Lung microvascular endothelial cell (primary cell): ENCODE measurements around the gene RTP3. TPM values are rescaled to one million over a fixed set of nuclear protein-coding genes. Genes with fewer than 3 reads are reported as not detected.
"Not testable (repeated sequence)": the region's sequence is repeated elsewhere in the genome, so short reads cannot be mapped to it uniquely, and the experiment has no call there.

Experiments
- DNase-seq, 2 donors: peaks; one replicate each; pipeline versions ENCODE4 v3.0.0 to v3.0.0-alpha.2; 2010; ENCODE audit warnings: low read depth in 2 of 2
- total RNA-seq: library from RNA; depleted of rRNA; stranded (reverse); fragments of >200 nt; gene quantifications from 2 replicates; pipeline ENCODE4 v1.2.1, GENCODE V29; 2014

The RTP3 gene
- total RNA-seq, 1 donor from 2014 or later, result not detected

DNA sequence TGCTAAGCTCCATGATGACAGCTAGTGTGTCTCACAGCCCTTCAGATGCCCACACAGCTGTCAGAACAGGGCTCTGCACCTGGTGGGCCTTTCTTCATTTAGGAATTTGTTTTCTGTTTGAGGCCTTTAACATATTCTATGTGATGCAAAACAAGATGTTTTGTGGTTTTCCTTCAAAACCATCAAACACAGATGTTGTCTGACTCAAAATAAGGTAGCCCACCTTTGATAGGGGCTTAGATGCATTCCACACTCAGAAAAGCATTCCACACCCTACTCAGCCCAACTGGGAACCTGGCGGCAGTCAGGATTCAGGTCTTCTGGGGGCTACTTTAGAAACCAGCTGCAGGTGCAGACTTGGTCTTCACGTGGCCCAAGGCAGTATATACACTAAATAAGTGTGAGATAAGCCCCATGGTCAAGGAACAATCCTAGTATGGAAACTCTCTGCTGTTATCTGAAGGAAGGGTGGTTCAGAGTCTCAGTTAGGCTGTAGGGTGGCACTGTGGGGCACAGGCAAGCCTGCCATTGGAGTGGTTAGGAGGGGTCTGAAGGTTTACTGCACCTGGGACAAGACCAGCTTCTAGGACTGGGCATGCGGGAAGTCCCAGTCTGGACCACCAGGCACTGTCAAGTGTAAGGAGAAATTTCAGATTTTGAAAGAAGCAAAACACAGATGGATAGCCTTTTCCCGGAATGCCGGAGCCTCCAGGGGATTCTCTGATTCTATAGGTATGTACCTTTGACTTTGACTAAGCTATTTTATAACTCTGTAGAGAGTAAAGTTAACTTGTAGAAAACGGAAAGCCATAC is 48.2 kb downstream of the RTP3 start:
- no peak for DNase-seq

DNA sequence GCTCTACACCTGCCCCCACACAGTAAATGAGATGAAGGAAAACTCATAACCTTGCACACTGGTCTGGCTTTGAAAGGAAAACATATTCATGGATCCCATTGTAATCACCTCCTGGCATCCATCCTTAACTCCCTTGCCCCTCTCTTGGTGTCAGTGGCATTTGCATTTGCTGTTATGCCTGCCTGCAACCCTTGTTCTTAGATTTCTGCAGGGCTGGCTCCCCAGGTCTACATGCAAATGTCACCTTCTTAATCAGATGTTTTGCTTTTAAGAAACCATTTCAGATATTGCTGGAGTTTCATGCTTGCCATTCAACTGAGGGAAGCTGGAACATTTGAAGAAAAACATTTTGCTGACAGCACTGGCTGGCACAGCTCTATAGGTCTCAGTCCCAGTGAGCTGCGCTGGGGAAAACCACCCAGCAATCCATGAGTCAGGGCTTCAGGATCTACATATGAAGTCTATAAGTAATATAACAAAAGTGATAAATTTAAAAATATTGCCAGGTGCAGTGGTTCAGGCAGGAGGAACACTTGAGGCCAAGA is 49.2 kb downstream of the RTP3 start:
- no peak for DNase-seq

DNA sequence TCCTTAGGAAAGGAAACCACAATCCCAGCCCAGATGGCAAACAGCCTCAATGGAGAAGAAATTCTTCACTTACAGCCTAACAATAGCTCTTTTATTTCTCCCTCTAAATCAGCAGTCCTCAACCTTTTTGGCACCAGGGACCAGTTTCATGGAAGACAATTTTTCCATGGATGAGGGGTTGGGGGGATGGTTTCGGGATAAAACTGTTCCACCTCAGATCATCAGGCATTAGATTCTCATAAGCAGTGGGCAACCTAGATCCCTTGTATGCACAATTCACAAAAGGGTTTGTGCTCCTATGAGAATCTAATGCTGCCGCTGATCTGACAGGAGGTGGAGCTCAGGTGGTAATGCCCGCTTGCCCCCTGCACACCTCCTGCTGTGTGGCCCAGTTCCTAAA is 50.8 kb downstream of the RTP3 start:
- DNase-seq, result not testable (repeated sequence)

DNA sequence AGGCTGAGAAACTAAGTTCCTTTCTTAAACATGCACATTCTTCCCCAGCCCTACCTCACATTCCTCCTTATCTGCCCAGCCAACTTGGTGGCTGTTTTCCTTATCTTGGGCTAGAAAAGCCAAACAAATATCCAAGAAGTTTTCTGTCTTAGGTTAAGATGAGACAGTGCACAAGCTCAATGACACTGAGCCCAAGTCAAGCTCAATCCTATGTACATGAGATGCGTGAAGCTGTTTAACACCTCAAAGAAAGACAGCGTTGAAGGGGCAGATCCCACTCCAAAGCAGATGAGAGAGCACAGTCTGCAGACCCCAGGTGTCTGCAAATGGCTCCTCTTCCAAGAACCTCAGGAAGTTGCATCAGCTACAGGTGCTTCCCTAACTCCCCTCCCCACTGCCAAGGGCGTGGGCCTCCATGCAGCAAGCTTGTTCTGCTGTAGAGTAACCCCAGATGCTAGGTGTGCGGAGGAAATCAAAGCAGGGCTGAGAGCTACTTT is 51.7 kb downstream of the RTP3 start:
- no peak for DNase-seq

DNA sequence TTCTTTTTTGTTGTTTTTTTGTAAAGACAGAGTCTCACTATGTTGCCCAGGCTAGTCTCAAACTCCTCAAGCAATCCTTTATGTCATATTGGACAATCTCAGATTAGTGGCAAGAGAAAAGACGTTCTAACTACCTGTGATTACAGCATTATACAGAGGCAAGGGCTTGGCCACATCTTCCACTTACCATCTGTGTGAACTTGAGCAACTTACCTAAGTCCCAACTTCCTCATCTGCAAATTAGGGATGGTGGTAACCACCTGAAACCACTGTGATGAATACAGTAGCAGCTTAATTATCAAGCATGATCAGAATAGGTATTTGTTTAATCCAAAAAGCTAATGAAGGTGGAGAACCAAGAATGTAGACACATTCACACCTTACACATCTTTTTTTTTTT is 52.2 kb downstream of the RTP3 start:
- no peak for DNase-seq

Other genes with a start within 250 kb of the RTP3 start
- not detected in 2 replicates for gene CCR2, start 143.9 kb upstream of the RTP3 start, total RNA-seq
- not detected in 2 replicates for gene CCR5, start 127.0 kb upstream of the RTP3 start, total RNA-seq
- gene CCRL2, start 90.7 kb upstream of the RTP3 start, total RNA-seq, result 0.40 and 2.6 TPM in 2 replicates
- gene LTF, start 33.1 kb upstream of the RTP3 start, total RNA-seq, result under 0.01 and 0.22 TPM in 2 replicates
- gene LRRC2, start 68.3 kb downstream of the RTP3 start, total RNA-seq, result under 0.01 TPM in 2 replicates
- not detected in 2 replicates for gene FAM240A, start 114.5 kb downstream of the RTP3 start, total RNA-seq
- 3.7 and 5.8 TPM in 2 replicates for gene ALS2CL, start 195.7 kb downstream of the RTP3 start, total RNA-seq
- under 0.01 TPM in 1 of 2 replicates, not detected in the other for gene TMIE, start 203.4 kb downstream of the RTP3 start, total RNA-seq
- not detected in 2 replicates for gene PRSS50, start 219.9 kb downstream of the RTP3 start, total RNA-seq